Measurements from ENCODE around the gene FAM53A.

FAM53A gene

GRCh38 chr4:1721666-1722550 lies 37.8 kb upstream of the FAM53A start:
- no peak for TF ChIP-seq CTCF (IDR thresholded peaks at IDR 0.05; ENCODE audit: extremely low read depth, insufficient read depth, missing control alignments)
- in situ Hi-C loops (cut with MboI; ENCODE audit: low pct_unique_long_range_greater_than_20kb, low sequenced_read_pairs, unreplicated experiment): no loop called here
- peak; percentile 20 for DNase-seq (ENCODE audit: low spot score)

- in situ Hi-C loops (cut with MboI; ENCODE audit: low pct_unique_long_range_greater_than_20kb, low sequenced_read_pairs, unreplicated experiment): no loop called here
- no peak for TF ChIP-seq CTCF (IDR thresholded peaks at IDR 0.05; ENCODE audit: extremely low read depth, insufficient read depth, missing control alignments)
Observed at GRCh38 chr4:1721003-1721665, 37.0 kb upstream of the FAM53A start, which contains the start of the genes TACC3 and TMEM129. Gene TACC3 (plus strand): TSS chr4:1721521. CDS start chr4:1723422, 1,901 bp downstream. Gene TMEM129 (minus strand): TSS chr4:1721323. CDS start chr4:1720837, 486 bp downstream.

GRCh38 chr4:1720163-1720983 lies 36.3 kb upstream of the FAM53A start:
- peak; percentile 12 for TF ChIP-seq CTCF (IDR thresholded peaks at IDR 0.05; ENCODE audit: extremely low read depth, insufficient read depth, missing control alignments)
- in situ Hi-C loops (cut with MboI; ENCODE audit: low pct_unique_long_range_greater_than_20kb, low sequenced_read_pairs, unreplicated experiment): no loop called here
- peak; percentile 67 for DNase-seq (ENCODE audit: low spot score)

More at GRCh38 chr4:1721003-1721665, 37.0 kb upstream of the FAM53A start, which contains the start of the genes TACC3 and TMEM129:
- peak; percentile 100 for DNase-seq (ENCODE audit: low spot score)

GRCh38 chr4:1718095-1718850 lies 34.2 kb upstream of the FAM53A start:
- TF ChIP-seq CTCF (IDR thresholded peaks at IDR 0.05; ENCODE audit: extremely low read depth, insufficient read depth, missing control alignments): no peak
- in situ Hi-C loops (cut with MboI; ENCODE audit: low pct_unique_long_range_greater_than_20kb, low sequenced_read_pairs, unreplicated experiment): no loop called here
- DNase-seq (ENCODE audit: low spot score): peak; percentile 21

GRCh38 chr4:1717129-1718094 lies 33.3 kb upstream of the FAM53A start:
- in situ Hi-C loops (cut with MboI; ENCODE audit: low pct_unique_long_range_greater_than_20kb, low sequenced_read_pairs, unreplicated experiment): no loop called here
- DNase-seq (ENCODE audit: low spot score): peak; percentile 11
- no peak for TF ChIP-seq CTCF (IDR thresholded peaks at IDR 0.05; ENCODE audit: extremely low read depth, insufficient read depth, missing control alignments)

Data from GM13977 (cell line).